ENCODE results near the gene ATAD3C.

Gene ATAD3C

GRCh38 chr1:1431845-1432273, 17.6 kb upstream of the ATAD3C start:
- DNase-seq (ENCODE audit: low read depth, low spot score), result no peak

GRCh38 chr1:1432274-1432950, 17.1 kb upstream of the ATAD3C start:
- DNase-seq (ENCODE audit: low read depth, low spot score), result no peak

GRCh38 chr1:1432951-1433803, 16.3 kb upstream of the ATAD3C start:
- DNase-seq (ENCODE audit: low read depth, low spot score), result no peak

GRCh38 chr1:1433804-1434130, 15.7 kb upstream of the ATAD3C start:
- DNase-seq (ENCODE audit: low read depth, low spot score), result peak; percentile 37

GRCh38 chr1:1434131-1434823, 15.2 kb upstream of the ATAD3C start:
- no peak for DNase-seq (ENCODE audit: low read depth, low spot score)

GRCh38 chr1:1434824-1435105, 14.7 kb upstream of the ATAD3C start:
- DNase-seq (ENCODE audit: low read depth, low spot score), result no peak

- DNase-seq (ENCODE audit: low read depth, low spot score), result no peak
These were observed 14.2 kb upstream of the ATAD3C start, which contains the start of gene VWA1 for GRCh38 chr1:1435106-1435903. TSS of gene VWA1 (plus strand) at chr1:1435690. CDS start at chr1:1435749, 59 bp downstream.

GRCh38 chr1:1435911-1436629, 13.4 kb upstream of the ATAD3C start:
- DNase-seq (ENCODE audit: low read depth, low spot score), result no peak

GRCh38 chr1:1436630-1437032, 12.9 kb upstream of the ATAD3C start:
- DNase-seq (ENCODE audit: low read depth, low spot score), result no peak

- no peak for DNase-seq (ENCODE audit: low read depth, low spot score)
These were observed 12.2 kb upstream of the ATAD3C start for GRCh38 chr1:1437033-1437903.

GRCh38 chr1:1437904-1438376, 11.5 kb upstream of the ATAD3C start:
- no peak for DNase-seq (ENCODE audit: low read depth, low spot score)

GRCh38 chr1:1438531-1439381, 10.7 kb upstream of the ATAD3C start:
- DNase-seq (ENCODE audit: low read depth, low spot score), result no peak

GRCh38 chr1:1439546-1440261, 9.8 kb upstream of the ATAD3C start:
- DNase-seq (ENCODE audit: low read depth, low spot score), result no peak

GRCh38 chr1:1440262-1441001, 9.1 kb upstream of the ATAD3C start:
- no peak for DNase-seq (ENCODE audit: low read depth, low spot score)

- no peak for DNase-seq (ENCODE audit: low read depth, low spot score)
These were observed 8.2 kb upstream of the ATAD3C start for GRCh38 chr1:1441002-1441888.

- DNase-seq (ENCODE audit: low read depth, low spot score), result no peak
These were observed 7.3 kb upstream of the ATAD3C start for GRCh38 chr1:1442069-1442770.

All from smooth muscle cell of the brain vasculature (primary cell).